NT2/D1 (cell line): Measurements from ENCODE around the gene STXBP6.

Source experiments
- SUZ12 ChIP-seq: IDR thresholded peaks from 2 replicates; pipeline ENCODE4 v1.6.1; 2011; ENCODE audit not compliant: insufficient read length, insufficient read depth; ENCODE audit errors: extremely low read depth
- YY1 ChIP-seq: IDR thresholded peaks from 2 replicates; pipeline ENCODE4 v1.6.1; 2011; ENCODE audit not compliant: insufficient read length, insufficient read depth

GRCh38 chr14:24915403-24915921, 134.5 kb downstream of the STXBP6 start:
- TF ChIP-seq SUZ12 (no peak), YY1 (no peak)
